Muscle of arm (tissue), 12 donors: Measurements from ENCODE around the gene S1PR1. TPM values are rescaled to one million over a fixed set of nuclear protein-coding genes. Genes with fewer than 3 reads are reported as not detected.
A peak's percentile ranks its signal among the peaks of the same experiment; 100 is the strongest.

ENCODE experiments used
- DNase-seq: peaks from one replicate; pipeline ENCODE4 v3.0.0-alpha.2; 2013
- polyA plus RNA-seq, 12 donors: library from polyadenylated mRNA; unstranded; fragments of 120-200 nt; gene quantifications; one replicate each; pipeline ENCODE4 v1.2.1, GENCODE V29; 2013; ENCODE audit not compliant: insufficient read length in 12 of 12

S1PR1 gene
- polyA plus RNA-seq, 12 donors, result 11.1 to 23.8 (median 14.3) TPM; not detected in 1

DNA sequence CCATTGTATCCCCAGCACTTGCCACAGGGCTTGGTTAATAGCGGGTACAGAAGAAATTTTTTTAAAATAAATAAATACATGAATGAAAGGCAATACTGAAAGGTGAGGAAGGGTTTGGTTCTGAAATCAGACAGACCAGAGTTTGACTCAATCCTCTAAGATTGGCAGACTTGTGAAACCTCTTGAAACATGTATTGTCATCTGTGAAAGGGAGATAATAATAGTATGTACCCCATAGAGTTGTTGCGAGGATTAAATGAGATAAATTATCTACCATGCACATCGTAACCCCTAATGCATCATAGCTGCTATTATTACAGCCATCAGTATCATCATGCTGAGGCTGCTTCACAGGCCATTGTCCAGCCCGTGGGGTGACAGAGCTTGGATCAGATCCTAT, 41.4 kb downstream of the S1PR1 start:
- DNase-seq, result no peak

DNA sequence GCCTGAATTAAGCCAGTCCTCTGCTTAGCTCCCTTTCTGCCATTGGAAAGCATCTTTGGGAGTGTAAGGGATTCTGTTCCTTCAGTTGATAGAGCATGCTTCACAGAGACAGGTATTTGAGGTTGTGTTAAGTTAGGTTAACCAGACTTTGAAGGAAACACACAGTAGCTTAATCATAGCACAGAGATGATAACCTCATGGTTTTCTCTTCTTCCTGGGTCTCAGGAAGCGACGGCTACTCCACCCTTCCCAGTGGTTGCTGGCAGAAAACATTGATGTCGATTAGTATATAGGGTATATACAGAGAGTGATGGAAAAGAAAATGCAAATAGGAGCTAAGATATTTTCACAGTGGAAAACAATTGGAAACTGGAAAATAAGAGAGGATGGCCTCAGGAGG, 42.0 kb downstream of the S1PR1 start:
- no peak for DNase-seq

DNA sequence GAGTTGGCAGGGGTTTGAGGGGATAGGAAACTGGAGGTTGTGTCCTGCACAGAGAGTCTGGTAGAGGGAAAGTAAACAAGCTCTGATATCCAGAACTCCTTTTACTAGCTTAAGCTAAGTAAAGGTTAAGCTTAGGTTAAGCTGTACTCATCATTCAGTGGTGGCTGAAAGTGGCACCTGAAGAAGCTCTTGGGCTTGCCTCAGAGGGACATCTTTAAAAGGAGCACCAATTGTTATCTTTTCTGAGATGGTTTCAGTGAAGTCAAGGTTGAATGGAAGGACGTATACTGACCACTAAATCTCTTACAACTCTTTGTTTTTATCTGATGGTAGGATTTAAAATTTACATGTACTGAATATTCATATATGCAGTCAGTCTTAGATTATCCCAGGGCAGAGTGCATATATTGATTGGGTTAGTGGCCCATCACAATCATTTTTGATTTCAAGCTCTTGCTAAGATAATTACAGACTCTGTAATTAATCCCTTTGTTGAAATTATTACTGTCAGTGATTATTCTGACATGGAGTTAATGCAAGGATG, 43.3 kb downstream of the S1PR1 start:
- DNase-seq, result no peak

DNA sequence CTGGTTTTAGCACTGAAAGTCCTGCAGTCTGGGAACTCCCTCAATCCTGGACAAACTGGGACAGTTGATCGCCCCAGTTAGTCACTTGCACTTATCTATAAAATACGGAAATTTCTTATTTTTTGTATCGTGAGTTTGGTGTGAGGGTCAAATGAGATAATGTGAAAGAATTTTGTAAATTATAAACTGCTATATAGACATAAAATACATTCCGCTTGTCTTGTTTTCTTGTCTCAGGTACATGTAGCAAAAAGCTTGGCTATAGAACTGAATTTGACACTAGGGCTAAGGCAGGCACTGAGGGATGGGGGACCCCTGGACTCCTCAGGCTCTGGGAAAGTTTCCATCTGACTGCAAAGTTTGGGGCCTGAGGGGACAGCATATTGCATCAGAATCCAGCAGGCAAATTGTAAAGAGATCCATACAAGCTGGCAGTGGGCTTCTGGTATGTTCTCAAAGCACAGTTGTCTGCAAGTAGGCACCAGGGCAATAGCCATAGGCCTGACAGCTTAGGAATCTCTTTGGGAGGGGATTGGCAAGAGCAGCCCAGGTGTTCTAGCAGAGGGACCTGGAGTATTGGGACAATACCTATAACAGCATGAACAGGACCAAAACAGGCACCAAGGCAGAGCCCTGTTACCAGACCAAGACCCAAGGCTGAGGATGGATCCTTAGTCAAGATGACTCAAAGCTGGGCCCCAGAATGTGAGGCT, 44.3 kb downstream of the S1PR1 start:
- DNase-seq, result no peak

DNA sequence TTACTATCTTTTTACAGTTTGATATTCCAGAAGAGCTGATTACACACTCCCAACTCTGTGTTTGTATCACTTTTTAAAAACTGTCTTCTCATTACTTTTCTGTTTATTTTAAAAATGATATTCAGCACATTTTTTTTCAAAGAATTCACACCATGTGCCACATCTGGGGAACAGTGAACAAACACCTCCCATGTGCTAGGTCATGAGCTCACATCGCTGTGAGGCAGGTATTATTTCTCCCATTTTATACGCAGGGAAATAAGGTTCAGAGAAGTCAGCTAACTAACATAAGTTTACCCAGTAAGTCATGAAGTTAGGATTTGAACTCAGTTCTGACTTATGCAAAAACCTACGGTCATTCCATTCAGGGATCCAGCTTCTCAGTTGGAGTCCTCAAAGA, 44.9 kb downstream of the S1PR1 start:
- no peak for DNase-seq

DNA sequence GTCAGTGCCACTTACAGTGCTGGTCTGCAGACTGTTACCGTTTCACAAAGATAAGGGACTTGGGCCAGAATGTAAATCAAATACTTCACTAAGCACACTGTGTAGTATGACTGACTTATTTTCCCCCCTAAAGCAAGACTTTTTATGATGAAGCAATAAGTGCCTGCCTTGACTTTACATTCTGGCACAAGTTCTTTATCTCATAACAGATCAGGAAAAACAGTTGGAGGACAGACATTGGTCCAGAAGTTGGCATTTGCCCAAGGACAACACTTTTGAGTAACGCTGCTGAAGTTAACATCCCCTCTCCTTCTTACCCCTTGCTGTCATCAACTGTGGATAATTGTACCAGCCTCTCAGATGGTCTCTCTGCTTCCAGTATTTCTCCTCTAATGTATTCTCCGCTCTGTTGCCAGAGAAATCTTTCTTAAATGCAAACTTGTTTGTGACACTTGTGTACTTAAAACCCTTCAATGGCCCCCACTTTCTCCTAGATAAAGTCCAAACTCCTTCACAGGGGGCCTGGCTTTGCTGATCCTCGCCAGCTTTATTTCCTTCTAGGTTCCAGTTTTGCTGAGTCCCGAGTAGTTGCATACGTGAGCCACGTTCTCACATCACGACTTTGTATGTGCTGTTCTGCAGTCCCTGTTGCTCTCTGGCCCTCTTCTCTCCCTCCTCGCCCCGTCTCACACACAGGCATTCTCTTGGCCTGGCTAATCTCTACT, 45.7 kb downstream of the S1PR1 start:
- DNase-seq, result no peak

DNA sequence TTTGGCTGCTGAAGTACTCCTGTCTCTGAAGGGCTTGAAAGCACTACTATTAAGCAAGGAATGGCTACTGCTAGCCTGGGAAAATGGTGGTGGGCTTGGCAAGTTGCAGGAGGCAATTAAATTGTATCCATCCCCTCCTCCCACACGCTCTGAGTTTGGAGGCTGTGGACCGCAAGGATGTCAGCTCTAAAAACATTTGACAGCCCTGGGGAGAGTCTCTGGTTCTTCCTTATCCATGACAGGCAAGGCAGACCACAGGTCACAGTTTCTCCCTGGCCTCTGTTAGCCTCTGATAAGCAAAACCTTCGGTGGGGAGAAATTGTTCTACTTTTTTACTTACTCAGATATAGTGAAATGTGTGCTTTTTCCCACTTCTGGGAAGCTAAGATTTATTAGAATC, 46.6 kb downstream of the S1PR1 start:
- no peak for DNase-seq

DNA sequence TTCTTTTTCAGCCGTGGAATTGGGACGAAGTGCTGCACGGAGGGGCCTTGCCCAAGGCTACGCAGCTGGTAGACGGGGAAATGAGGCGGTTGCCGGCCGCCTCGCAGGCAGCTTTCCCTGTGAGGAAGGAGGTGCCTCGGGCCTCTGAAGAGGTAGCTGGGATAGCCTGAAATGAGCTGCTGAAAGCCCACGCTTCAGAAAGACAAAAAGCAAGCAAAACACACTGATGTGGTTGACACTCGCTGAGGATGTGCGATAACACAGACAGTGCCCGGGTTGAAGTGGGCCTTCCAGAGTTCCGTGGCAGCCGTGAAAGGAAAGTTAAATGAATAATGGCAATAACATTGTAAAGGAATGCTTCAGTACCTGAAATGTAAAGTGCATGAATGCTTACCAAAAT, 47.2 kb downstream of the S1PR1 start:
- DNase-seq, result no peak

DNA sequence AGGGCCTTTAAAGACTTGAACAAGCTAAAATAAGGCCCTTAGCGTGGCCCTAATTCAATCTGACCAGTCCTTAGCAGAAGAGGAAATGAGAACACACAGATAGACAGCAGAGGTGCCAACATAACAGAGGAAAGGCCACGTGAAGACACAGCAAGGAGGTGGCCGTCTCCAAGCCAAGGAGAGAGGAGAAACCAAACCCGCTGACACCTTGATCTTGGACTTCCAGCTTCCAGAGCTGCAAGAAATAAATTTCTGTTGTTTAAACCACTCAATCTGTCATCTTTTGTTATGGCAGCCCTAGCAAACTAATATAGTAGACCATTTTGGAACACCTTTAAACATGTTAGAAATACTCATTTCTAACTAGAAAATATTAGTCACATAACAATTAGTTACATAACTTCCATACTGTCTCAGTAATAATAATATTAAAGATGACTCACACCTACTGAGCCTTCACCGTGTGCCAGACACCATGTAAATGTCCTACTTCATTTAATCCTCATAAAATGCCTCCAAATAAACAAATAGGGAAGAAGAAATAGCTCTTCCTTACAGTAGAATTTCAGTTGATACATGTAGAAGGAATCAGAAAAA, 47.9 kb downstream of the S1PR1 start:
- DNase-seq, result no peak

DNA sequence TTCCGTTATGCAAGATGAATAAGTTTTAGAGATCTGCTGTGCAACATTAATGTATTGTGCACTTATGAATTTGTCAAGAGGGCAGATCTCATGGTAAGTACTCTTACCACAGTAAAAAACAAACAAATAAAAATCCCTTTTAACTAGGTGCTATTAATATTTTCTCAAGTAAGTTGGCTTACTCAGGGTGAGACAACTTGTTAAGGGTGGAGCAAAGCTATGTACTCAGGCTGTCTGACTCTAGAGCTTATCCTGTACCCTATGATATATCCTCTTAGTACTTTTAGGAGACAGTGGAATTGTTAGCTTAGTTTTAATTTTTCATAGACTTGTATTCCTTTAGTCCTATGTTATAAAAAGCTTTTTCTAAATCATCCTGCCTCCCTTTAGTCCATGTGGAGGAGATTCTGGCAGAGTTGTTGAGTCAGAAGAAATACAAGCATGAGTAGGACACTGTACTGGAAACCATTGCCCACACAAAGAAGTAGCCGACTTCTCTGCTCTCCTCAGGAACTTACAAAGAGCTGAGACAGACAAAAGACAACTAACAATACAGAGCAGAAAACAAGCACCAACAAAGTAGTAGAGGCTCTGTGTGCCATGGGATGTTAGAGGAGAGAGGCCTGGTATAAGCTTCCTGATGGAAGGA, 49.2 kb downstream of the S1PR1 start:
- no peak for DNase-seq

DNA sequence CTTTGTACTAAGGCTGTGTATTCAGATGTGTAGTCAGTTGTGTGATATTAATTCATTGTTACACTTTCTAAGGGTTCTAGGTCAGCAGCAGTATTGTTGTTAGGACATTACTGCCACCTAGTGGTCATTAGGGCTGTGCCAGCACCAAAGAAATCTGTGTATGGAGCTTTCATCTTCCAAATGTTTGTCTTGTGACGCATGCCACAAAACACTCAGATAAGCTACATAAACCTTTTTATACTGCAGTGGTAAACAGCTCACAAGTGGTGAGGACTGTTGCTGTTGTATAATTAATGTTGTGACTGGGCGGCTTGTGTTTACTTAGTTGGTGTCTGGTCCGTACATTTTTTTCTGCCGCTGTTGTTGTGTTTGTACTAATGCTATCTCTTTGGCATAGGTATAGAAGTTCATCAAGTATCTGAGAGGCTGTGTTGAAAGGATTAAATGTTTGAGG, 51.7 kb downstream of the S1PR1 start:
- DNase-seq, result peak; percentile 76

DNA sequence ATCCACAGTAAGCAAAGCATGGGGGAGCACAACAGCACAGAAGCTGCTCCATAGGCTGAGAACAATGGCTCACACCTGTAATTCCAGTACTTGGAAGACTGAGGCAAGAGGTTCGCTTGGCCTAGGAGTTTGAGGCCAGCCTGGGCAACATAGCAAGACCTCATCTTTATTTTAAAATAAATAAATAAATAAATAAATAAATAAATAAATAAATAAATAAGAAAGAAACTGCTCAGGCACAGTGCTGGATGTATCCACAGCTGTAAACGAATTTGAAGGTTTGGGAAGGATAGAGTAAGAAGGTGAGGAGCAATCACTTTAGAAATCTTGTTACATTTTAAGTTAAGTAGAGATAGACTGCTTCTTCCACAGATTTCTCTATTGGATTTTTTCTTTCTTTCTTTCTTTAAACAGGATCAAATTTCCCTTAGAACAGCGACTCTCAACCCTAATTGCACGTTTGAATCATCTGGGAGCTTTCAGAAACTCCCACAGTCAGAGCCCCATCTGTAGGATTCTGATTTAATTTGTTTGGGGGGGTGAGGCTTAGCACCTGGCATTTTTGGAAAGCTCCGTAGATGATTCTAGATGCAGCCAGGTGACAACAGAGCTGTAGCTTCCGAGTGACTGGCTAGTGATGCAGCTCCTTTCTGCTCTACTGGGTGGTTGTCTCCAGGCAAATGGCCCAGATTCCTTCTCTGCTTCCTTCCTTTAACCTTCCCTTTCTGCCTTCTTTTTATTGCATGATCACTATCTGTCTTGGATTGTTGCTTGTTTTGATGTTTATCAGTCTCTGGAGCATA, 53.5 kb downstream of the S1PR1 start:
- no peak for DNase-seq

Other genes with a start within 250 kb of the S1PR1 start
- 10 to 100 TPM in 11 of 12 donors, not detected in 1; 34.7 to 68.3 (median 60.3) TPM for gene DPH5, start 211.2 kb upstream of the S1PR1 start, polyA plus RNA-seq